HepG2 (cell line): Measurements from ENCODE around the gene MICOS13. TPM values are rescaled to one million over a fixed set of nuclear protein-coding genes. Genes with fewer than 3 reads are reported as not detected.

Experiments
- ARNT ChIP-seq: fragments of 450-650 bp; IDR thresholded peaks from 2 replicates; pipeline ENCODE4 v1.6.1; 2017
- EED ChIP-seq: sonication (generic); formaldehyde crosslinking; IDR thresholded peaks from 2 replicates; pipeline ENCODE4 v1.5.0; 2020; ENCODE audit warnings: mild to moderate bottlenecking, missing genetic modification reagents
- JUNB ChIP-seq: sonication (generic); formaldehyde crosslinking; IDR thresholded peaks from 2 replicates; pipeline ENCODE4 v1.8.0; 2022; ENCODE audit warnings: missing genetic modification reagents, mild to moderate bottlenecking, borderline replicate concordance
- NFRKB ChIP-seq: fragments of 450-650 bp; IDR thresholded peaks from 2 replicates; pipeline ENCODE4 v1.6.1; 2017
- ZNF614 ChIP-seq: IDR thresholded peaks from 2 replicates; pipeline ENCODE4 v1.6.1; 2018; ENCODE audit warnings: missing biosample characterization, missing genetic modification reagents, inconsistent platforms, borderline replicate concordance
- polyA plus RNA-seq, 8 experiments: library from polyadenylated mRNA; depleted of rRNA in 3 of 8; stranded (reverse) in 7 of 8; unstranded in 1 of 8; fragments of >200 nt; fragmentation: Illumina TruSeq in 4 of 8; extraction: Trizol in 4 of 8; gene quantifications; 2 replicates each; pipeline versions ENCODE4 v1.2.1 to v1.2.3, GENCODE V29; 2011 to 2016; ENCODE audit warnings: low read depth in 4 of 8, missing spikeins in 1 of 8, mixed read lengths in 1 of 8; ENCODE audit not compliant: insufficient read depth in 1 of 8
- total RNA-seq, 5 experiments: library from RNA; depleted of rRNA; stranded (reverse); fragments of >200 nt; fragmentation: Illumina TruSeq; extraction: Trizol; gene quantifications; 2 replicates each; pipeline ENCODE4 v1.2.3, GENCODE V29; 2016; ENCODE audit warnings: low read depth in 1 of 5
- TF ChIP-seq, protein P1 (sequence below): sonication (generic); formaldehyde crosslinking; IDR thresholded peaks from 2 replicates; pipeline ENCODE4 v1.5.0; 2020; ENCODE audit warnings: mild to moderate bottlenecking, missing genetic modification reagents, moderate library complexity
- TF ChIP-seq, protein P2 (sequence below): sonication (generic); formaldehyde crosslinking; IDR thresholded peaks from 2 replicates; pipeline ENCODE4 v1.9.0; 2021; ENCODE audit warnings: missing genetic modification reagents, borderline replicate concordance
- TF ChIP-seq, protein P3 (sequence below): fragments of 450-650 bp; IDR thresholded peaks from 2 replicates; pipeline ENCODE4 v1.6.1; 2016
- TF ChIP-seq, protein P4 (sequence below): sonication (generic); formaldehyde crosslinking; IDR thresholded peaks from 2 replicates; pipeline ENCODE4 v1.4.0; 2020; ENCODE audit warnings: missing genetic modification reagents
- TF ChIP-seq, protein P5 (sequence below): IDR thresholded peaks from 2 replicates; pipeline ENCODE4 v1.4.0; 2020; ENCODE audit warnings: mild to moderate bottlenecking, missing genetic modification reagents

Gene MICOS13
- total and polyA plus RNA-seq, 2 of the 13 experiments (the other 11 are each of a cell fraction or from before 2014, with no cell fraction given), result 28.8 to 35.4 TPM

DNA sequence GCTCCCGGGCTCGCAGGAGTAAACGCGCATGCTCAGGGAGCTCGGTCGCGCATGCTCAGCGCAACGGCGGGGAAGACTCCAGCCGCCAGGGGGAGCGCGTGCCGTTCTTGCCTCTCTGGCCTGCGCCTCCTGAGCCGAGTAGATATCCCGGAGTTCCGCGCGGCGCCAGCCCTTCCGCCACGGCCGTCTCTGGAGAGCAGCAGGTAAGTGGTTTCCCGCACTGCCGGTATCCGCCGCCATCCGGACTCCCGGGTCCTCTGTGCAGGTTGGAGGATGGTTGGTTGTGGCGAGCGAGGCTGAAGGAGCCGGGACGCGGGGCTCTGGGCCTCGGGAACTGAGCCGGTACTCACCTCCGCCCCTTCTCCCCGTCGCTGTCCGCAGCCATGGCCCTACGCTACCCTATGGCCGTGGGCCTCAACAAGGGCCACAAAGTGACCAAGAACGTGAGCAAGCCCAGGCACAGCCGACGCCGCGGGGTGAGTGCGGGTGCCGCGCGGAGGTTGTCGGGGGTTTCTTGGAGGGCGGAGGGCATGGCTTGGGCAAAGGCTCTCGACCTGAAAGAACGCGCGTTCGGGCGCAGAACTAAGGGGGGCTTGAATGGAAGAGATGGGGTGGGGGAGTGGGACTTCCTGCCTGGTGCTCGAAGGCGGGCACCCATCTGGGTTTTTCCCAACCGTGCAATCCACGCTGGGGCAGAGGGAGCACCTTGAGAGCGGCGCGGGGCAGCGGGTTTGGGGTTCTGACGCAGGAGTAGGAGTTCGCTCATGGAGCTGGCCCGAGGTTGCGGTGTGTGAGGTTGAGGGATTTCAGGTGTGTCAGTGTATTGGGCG is 10.0 kb upstream of the MICOS13 start, which contains the start of gene RPL36 (continued):
- TF ChIP-seq, protein P1, sequence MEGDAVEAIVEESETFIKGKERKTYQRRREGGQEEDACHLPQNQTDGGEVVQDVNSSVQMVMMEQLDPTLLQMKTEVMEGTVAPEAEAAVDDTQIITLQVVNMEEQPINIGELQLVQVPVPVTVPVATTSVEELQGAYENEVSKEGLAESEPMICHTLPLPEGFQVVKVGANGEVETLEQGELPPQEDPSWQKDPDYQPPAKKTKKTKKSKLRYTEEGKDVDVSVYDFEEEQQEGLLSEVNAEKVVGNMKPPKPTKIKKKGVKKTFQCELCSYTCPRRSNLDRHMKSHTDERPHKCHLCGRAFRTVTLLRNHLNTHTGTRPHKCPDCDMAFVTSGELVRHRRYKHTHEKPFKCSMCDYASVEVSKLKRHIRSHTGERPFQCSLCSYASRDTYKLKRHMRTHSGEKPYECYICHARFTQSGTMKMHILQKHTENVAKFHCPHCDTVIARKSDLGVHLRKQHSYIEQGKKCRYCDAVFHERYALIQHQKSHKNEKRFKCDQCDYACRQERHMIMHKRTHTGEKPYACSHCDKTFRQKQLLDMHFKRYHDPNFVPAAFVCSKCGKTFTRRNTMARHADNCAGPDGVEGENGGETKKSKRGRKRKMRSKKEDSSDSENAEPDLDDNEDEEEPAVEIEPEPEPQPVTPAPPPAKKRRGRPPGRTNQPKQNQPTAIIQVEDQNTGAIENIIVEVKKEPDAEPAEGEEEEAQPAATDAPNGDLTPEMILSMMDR (CRISPR knock-in tag), result peak; percentile 98
- TF ChIP-seq ARNT (no peak), ZNF614 (CRISPR knock-in tag) (peak; percentile 79; the same call in 1 of the 2 replicates), JUNB (peak; percentile 15; the same call in 1 of the 2 replicates), NFRKB (no peak), EED (peak; percentile 92)
- TF ChIP-seq, protein P2, sequence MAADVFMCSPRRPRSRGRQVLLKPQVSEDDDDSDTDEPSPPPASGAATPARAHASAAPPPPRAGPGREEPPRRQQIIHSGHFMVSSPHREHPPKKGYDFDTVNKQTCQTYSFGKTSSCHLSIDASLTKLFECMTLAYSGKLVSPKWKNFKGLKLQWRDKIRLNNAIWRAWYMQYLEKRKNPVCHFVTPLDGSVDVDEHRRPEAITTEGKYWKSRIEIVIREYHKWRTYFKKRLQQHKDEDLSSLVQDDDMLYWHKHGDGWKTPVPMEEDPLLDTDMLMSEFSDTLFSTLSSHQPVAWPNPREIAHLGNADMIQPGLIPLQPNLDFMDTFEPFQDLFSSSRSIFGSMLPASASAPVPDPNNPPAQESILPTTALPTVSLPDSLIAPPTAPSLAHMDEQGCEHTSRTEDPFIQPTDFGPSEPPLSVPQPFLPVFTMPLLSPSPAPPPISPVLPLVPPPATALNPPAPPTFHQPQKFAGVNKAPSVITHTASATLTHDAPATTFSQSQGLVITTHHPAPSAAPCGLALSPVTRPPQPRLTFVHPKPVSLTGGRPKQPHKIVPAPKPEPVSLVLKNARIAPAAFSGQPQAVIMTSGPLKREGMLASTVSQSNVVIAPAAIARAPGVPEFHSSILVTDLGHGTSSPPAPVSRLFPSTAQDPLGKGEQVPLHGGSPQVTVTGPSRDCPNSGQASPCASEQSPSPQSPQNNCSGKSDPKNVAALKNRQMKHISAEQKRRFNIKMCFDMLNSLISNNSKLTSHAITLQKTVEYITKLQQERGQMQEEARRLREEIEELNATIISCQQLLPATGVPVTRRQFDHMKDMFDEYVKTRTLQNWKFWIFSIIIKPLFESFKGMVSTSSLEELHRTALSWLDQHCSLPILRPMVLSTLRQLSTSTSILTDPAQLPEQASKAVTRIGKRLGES (CRISPR knock-in tag), result 0 out of 2 replicates have a peak, but pooled peaks have one; percentile 32
- TF ChIP-seq, protein P3, sequence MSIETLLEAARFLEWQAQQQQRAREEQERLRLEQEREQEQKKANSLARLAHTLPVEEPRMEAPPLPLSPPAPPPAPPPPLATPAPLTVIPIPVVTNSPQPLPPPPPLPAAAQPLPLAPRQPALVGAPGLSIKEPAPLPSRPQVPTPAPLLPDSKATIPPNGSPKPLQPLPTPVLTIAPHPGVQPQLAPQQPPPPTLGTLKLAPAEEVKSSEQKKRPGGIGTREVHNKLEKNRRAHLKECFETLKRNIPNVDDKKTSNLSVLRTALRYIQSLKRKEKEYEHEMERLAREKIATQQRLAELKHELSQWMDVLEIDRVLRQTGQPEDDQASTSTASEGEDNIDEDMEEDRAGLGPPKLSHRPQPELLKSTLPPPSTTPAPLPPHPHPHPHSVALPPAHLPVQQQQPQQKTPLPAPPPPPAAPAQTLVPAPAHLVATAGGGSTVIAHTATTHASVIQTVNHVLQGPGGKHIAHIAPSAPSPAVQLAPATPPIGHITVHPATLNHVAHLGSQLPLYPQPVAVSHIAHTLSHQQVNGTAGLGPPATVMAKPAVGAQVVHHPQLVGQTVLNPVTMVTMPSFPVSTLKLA, result no peak
- TF ChIP-seq, protein P4, sequence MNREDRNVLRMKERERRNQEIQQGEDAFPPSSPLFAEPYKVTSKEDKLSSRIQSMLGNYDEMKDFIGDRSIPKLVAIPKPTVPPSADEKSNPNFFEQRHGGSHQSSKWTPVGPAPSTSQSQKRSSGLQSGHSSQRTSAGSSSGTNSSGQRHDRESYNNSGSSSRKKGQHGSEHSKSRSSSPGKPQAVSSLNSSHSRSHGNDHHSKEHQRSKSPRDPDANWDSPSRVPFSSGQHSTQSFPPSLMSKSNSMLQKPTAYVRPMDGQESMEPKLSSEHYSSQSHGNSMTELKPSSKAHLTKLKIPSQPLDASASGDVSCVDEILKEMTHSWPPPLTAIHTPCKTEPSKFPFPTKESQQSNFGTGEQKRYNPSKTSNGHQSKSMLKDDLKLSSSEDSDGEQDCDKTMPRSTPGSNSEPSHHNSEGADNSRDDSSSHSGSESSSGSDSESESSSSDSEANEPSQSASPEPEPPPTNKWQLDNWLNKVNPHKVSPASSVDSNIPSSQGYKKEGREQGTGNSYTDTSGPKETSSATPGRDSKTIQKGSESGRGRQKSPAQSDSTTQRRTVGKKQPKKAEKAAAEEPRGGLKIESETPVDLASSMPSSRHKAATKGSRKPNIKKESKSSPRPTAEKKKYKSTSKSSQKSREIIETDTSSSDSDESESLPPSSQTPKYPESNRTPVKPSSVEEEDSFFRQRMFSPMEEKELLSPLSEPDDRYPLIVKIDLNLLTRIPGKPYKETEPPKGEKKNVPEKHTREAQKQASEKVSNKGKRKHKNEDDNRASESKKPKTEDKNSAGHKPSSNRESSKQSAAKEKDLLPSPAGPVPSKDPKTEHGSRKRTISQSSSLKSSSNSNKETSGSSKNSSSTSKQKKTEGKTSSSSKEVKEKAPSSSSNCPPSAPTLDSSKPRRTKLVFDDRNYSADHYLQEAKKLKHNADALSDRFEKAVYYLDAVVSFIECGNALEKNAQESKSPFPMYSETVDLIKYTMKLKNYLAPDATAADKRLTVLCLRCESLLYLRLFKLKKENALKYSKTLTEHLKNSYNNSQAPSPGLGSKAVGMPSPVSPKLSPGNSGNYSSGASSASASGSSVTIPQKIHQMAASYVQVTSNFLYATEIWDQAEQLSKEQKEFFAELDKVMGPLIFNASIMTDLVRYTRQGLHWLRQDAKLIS (CRISPR knock-in tag), result no peak; the same call in 1 of the 2 replicates
- TF ChIP-seq, protein P5, sequence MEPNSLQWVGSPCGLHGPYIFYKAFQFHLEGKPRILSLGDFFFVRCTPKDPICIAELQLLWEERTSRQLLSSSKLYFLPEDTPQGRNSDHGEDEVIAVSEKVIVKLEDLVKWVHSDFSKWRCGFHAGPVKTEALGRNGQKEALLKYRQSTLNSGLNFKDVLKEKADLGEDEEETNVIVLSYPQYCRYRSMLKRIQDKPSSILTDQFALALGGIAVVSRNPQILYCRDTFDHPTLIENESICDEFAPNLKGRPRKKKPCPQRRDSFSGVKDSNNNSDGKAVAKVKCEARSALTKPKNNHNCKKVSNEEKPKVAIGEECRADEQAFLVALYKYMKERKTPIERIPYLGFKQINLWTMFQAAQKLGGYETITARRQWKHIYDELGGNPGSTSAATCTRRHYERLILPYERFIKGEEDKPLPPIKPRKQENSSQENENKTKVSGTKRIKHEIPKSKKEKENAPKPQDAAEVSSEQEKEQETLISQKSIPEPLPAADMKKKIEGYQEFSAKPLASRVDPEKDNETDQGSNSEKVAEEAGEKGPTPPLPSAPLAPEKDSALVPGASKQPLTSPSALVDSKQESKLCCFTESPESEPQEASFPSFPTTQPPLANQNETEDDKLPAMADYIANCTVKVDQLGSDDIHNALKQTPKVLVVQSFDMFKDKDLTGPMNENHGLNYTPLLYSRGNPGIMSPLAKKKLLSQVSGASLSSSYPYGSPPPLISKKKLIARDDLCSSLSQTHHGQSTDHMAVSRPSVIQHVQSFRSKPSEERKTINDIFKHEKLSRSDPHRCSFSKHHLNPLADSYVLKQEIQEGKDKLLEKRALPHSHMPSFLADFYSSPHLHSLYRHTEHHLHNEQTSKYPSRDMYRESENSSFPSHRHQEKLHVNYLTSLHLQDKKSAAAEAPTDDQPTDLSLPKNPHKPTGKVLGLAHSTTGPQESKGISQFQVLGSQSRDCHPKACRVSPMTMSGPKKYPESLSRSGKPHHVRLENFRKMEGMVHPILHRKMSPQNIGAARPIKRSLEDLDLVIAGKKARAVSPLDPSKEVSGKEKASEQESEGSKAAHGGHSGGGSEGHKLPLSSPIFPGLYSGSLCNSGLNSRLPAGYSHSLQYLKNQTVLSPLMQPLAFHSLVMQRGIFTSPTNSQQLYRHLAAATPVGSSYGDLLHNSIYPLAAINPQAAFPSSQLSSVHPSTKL, result peak; percentile 20; the same call in 1 of the 2 replicates
